PFSK-1 (cell line): ENCODE results near the gene SMARCD3.

ENCODE experiments used
- POLR2AphosphoS5 ChIP-seq: IDR thresholded peaks from 2 replicates; pipeline ENCODE4 v1.6.1; 2012; ENCODE audit warnings: low read depth, mild to moderate bottlenecking, control low read depth, low read length, moderate library complexity
- REST ChIP-seq, 2 experiments: IDR thresholded peaks; 2 replicates each; pipeline versions ENCODE4 v1.6.1 to v1.8.0; 2011 to 2012; ENCODE audit warnings: low read depth in 2 of 2, low read length in 2 of 2, control low read depth in 1 of 2, inconsistent platforms in 1 of 2, mild to moderate bottlenecking in 1 of 2, moderate library complexity in 1 of 2; ENCODE audit not compliant: insufficient read depth in 1 of 2

- TF ChIP-seq REST (IDR thresholded peaks at IDR 0.05; ENCODE audit: insufficient read depth in 1 of 2, low read depth in 2 of 2, low read length in 2 of 2) = no peak
- TF ChIP-seq POLR2AphosphoS5 = no peak
These were observed 55.1 kb downstream of the SMARCD3 start for GRCh38 chr7:151193203-151193978.
